Tibial artery (tissue), 4 donors: Measurements from ENCODE around the gene SLC5A11.
"Not testable (repeated sequence)": the region's sequence is repeated elsewhere in the genome, so short reads cannot be mapped to it uniquely, and the experiment has no call there.

Experiments used
- DNase-seq, 2 donors: peaks; one replicate each; pipeline ENCODE4 v3.0.0-alpha.2; 2019
- H3K27ac ChIP-seq, 2 donors: fragments of 200-600 bp; sonication (generic) in 1 of 2; 1 replicate in 1 of 2; 2 replicates in 1 of 2; pipeline ENCODE4 v1.5.1; 2018 to 2019; ENCODE audit warnings: mild to moderate bottlenecking in 1 of 2
- H3K27me3 ChIP-seq, 2 donors: fragments of 200-600 bp; sonication (generic) in 1 of 2; one replicate each; pipeline versions ENCODE4 v1.5.1 to v1.6.0; 2016 to 2019
- H3K36me3 ChIP-seq, 3 donors: fragments of 200-600 bp; sonication (generic) in 2 of 3; one replicate each; pipeline ENCODE4 v1.5.1; 2016 to 2019; ENCODE audit warnings: mild to moderate bottlenecking in 2 of 3
- H3K4me1 ChIP-seq, 4 donors: fragments of 200-600 bp; sonication (generic) in 2 of 4; 1 replicate in 3 of 4; 2 replicates in 1 of 4; pipeline ENCODE4 v1.5.1; 2016 to 2019
- H3K4me3 ChIP-seq, 2 donors: fragments of 200-600 bp; sonication (generic) in 1 of 2; 1 replicate in 1 of 2; 2 replicates in 1 of 2; pipeline ENCODE4 v1.5.1; 2018 to 2019; ENCODE audit warnings: mild to moderate bottlenecking in 2 of 2
- H3K9me3 ChIP-seq, 3 donors: fragments of 200-600 bp; sonication (generic) in 1 of 3; one replicate each; pipeline ENCODE4 v1.5.1; 2016 to 2019
- intact Hi-C: fragments of 100-400 bp; cut with DNase I; formaldehyde crosslinking; loops from one replicate; pipeline ENCODE4 v1.15.0; 2023; ENCODE audit warnings: low total_unique reads
- TF ChIP-seq, protein P1 (sequence below), 2 experiments: fragments of 200-600 bp in 1 of 2; fragments of 450-650 bp in 1 of 2; IDR thresholded peaks; one replicate each; pipeline ENCODE4 v1.5.1; 2017 to 2019; ENCODE audit warnings: antibody characterized with exemption in 2 of 2, mild to moderate bottlenecking in 1 of 2, moderate library complexity in 1 of 2

Gene SLC5A11

DNA sequence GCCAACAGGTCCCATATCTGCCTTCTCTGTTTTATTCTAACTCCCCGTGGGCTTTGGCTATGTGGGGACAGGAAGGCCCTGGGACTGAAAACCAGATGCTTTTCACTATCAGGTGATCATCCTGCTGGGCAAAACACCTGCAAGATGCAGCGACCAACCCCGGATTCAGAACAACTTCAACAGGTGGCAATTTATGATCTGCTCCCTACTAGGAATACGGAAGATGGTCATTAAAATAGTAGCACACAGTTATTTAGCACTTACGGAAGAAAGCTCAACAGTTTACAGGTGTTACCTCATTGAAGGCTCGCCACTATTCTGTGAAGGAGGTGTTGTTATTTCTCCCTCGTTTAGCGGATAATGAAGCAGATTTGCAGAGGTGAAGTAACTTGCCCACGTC lies 7.8 kb upstream of the SLC5A11 start:
- peaks cover 0 to 21% (median 11%) of the 10 kb centered on the region in 4 donors for H3K4me1 ChIP-seq
- no peaks in the 10 kb centered on the region for H3K27me3 ChIP-seq
- no peaks in the 10 kb centered on the region for H3K9me3 ChIP-seq
- intact Hi-C loops = no loop called here
- no peak for DNase-seq
- peak overlapping the region in 1 of 2 donors; percentile 47 for H3K27ac ChIP-seq
- TF ChIP-seq, protein P1, sequence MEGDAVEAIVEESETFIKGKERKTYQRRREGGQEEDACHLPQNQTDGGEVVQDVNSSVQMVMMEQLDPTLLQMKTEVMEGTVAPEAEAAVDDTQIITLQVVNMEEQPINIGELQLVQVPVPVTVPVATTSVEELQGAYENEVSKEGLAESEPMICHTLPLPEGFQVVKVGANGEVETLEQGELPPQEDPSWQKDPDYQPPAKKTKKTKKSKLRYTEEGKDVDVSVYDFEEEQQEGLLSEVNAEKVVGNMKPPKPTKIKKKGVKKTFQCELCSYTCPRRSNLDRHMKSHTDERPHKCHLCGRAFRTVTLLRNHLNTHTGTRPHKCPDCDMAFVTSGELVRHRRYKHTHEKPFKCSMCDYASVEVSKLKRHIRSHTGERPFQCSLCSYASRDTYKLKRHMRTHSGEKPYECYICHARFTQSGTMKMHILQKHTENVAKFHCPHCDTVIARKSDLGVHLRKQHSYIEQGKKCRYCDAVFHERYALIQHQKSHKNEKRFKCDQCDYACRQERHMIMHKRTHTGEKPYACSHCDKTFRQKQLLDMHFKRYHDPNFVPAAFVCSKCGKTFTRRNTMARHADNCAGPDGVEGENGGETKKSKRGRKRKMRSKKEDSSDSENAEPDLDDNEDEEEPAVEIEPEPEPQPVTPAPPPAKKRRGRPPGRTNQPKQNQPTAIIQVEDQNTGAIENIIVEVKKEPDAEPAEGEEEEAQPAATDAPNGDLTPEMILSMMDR (IDR thresholded peaks at IDR 0.05) = no peak
- H3K4me3 ChIP-seq = no peak overlapping the region
- H3K36me3 ChIP-seq = no peaks in the 10 kb centered on the region

DNA sequence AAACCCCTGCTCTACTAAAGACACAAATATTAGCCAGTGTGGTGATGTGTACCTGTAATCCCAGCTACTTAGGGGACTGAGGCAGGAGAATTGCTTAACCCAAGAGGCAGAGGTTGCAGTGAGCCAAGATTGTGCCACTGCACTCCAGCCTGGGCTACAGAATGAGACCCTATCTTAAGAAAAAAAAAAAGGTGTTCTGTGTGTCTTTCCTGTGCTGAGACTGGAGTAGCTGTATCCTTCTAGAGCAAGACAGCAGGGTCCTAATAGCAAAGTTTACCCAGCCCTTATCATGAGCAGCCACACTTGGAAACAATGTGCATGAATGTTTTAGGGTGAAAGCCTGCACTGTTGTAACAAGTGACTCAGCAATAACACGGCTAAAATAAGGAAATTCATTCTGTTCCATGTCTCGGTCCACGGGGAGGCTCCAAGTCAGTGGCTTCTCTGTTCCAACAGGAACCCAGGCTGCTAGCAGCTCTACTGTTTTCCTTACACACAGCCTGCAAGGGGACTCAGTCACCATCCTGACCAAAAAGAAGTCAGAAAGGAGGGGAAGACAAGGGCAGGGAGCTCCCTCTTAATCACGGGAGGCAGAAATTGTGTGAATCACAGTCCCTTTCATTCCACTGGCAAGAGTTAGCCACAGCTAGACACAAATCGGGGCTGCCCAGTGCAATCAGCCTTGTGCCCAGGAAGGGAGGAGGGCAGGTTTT lies 7.1 kb upstream of the SLC5A11 start:
- intact Hi-C loops = no loop called here
- H3K9me3 ChIP-seq = no peaks in the 10 kb centered on the region
- TF ChIP-seq, protein P1 (IDR thresholded peaks at IDR 0.05) = no peak
- peaks cover 0 to 21% (median 11%) of the 10 kb centered on the region in 4 donors for H3K4me1 ChIP-seq
- peak; percentile 70 to 80 for DNase-seq
- peaks cover 0 to under 1% (median 0%) of the 10 kb centered on the region in 3 donors for H3K36me3 ChIP-seq
- H3K27ac ChIP-seq = peak overlapping the region; percentile 47 to 50
- no peaks in the 10 kb centered on the region for H3K27me3 ChIP-seq
- no peak overlapping the region for H3K4me3 ChIP-seq

DNA sequence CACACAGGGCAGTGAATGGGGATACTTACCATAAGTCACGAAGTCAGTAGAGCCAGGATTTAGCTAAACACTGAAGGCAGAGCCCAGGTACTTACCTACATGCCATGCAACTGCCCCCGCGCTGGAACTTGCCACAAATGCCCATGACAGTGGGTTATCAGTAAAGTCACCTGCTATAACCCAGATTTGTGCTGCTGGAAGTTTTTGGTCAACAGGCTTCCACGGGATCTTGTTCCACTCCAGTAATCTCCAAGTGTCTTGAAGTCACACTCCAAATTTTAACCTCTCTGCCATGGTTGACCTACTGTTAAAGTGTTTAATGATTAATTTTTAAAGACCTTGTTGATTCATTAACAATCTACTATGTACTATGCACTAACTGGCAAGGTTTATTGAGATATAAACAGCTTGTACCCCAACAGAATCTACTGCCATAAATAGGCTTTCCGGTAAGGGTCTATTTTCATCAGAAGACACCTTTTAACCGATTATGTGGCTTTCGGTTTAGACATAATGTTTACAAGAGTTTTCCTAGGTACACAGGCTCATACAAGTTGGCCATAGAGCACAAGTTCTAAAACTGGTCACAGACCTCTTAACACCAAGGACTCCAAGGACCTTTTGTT lies 6.3 kb upstream of the SLC5A11 start:
- intact Hi-C loops = no loop called here
- Histone ChIP-seq H3K27ac (peak overlapping the region; percentile 47 to 50), H3K36me3 (peaks cover 0 to 6% (median 0%) of the 10 kb centered on the region in 3 donors), H3K4me3 (no peak overlapping the region), H3K9me3 (no peaks in the 10 kb centered on the region), H3K27me3 (no peaks in the 10 kb centered on the region), H3K4me1 (peaks cover 0 to 21% (median 11%) of the 10 kb centered on the region in 4 donors)
- DNase-seq = no peak
- TF ChIP-seq, protein P1 (IDR thresholded peaks at IDR 0.05) = no peak

DNA sequence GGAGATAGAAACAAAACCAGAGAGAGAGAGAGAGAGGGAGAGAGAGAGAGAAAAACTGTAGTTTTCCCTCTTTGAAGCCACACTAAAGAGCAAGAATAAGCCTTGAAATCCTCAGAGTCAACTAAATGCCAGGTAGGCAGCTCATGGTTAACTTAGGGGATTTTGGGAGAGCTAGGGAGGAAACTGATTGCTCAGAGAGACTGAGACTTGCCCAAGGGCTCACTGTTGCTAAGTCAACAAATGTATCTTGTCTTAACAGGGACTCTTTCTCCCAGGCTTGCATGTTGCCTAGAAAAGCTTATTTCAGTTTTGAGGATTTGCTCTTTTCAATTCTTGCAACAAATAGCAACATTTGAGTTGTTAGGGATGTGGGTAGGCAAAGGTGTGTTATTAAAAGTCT lies 4.5 kb upstream of the SLC5A11 start:
- Histone ChIP-seq H3K4me3 (no peak overlapping the region), H3K27ac (no peak overlapping the region), H3K9me3 (no peaks in the 10 kb centered on the region), H3K36me3 (peaks cover 0 to 6% (median 0%) of the 10 kb centered on the region in 3 donors), H3K4me1 (peaks cover 0 to 17% (median 11%) of the 10 kb centered on the region in 4 donors), H3K27me3 (no peaks in the 10 kb centered on the region)
- intact Hi-C loops = no loop called here
- DNase-seq = no peak
- TF ChIP-seq, protein P1 (IDR thresholded peaks at IDR 0.05) = no peak

DNA sequence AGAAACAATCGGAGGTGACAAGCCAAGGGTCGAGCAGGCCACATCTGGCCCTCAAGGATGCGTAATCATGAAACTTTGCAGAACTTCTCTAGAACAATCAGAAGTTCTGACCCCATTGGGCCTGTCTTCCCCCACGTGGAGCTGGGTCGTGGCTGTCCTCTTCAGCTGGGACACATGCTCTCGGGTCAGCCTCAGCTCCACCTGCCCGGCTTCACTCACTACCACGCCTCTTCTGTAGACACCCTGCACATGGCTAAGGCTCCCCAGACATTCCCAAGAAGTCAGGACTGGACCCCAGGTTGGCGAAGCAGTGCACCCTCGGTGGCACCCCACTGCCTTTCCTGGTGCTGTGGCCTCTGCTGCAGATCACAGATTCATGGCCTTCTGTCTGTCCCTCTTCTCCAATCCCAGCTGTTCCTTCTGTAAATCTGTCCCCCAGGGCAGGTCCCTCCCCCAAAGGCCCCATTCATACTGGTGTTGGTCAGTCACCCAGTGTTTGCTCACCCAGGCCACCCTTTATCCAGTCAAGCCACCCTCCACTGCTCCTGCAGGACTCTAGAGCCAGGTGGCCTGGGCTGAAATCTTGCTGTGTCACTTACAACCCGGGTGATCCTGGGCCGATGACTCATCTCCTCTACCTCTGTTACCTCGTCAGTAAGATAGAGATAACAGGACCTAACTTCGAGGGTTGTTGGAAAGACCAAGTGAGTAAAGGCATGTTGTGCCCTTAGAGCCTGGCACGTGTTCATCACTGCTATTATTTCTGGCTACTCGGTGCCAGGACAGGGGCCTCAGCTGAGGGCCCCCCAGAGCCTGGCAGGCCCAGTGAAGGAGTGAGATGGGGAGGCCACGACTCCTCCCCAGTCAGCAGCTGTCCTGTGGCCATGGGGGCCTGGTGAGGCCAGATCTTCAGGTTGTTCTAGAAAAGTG lies 1.4 kb upstream of the SLC5A11 start:
- TF ChIP-seq, protein P1 (IDR thresholded peaks at IDR 0.05) = no peak
- Histone ChIP-seq H3K36me3 (peaks cover 0 to 6% (median 0%) of the 10 kb centered on the region in 3 donors), H3K4me1 (peaks cover 0 to 4% (median 2%) of the 10 kb centered on the region in 4 donors), H3K27me3 (no peaks in the 10 kb centered on the region), H3K9me3 (no peaks in the 10 kb centered on the region), H3K4me3 (no peak overlapping the region), H3K27ac (no peak overlapping the region)
- intact Hi-C loops = no loop called here
- DNase-seq = no peak

DNA sequence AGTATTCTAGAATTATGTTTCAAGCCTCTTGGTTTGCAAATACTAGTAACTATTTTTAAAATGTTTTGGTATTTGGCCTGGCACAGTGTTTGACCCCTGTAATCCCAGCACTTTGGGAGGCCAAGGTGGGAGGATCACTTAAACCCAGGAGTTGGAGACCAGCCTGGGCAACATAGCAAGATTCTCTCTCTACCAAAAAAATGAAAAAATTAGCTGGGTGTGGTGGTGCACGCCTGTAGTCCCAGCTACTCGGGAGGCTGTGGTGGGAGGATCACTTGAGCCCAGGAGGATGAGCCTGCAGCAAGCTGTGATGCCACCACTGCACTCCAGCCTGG lies 765 bp upstream of the SLC5A11 start:
- H3K9me3 ChIP-seq, H3K27me3 ChIP-seq, intact Hi-C loops, DNase-seq, H3K4me1 ChIP-seq, H3K4me3 ChIP-seq, H3K36me3 ChIP-seq, H3K27ac ChIP-seq: not testable (repeated sequence)
